GM19035 (cell line): ENCODE results near the gene PNPLA5.
"Not testable (repeated sequence)": the region's sequence is repeated elsewhere in the genome, so short reads cannot be mapped to it uniquely, and the experiment has no call there.

Experiments
- ATAC-seq: cut with Tn5 transposase; IDR thresholded peaks from one replicate; pipeline ENCODE4 v1.9.1; 2021; ENCODE audit not compliant: unreplicated experiment

Gene PNPLA5, protein sequence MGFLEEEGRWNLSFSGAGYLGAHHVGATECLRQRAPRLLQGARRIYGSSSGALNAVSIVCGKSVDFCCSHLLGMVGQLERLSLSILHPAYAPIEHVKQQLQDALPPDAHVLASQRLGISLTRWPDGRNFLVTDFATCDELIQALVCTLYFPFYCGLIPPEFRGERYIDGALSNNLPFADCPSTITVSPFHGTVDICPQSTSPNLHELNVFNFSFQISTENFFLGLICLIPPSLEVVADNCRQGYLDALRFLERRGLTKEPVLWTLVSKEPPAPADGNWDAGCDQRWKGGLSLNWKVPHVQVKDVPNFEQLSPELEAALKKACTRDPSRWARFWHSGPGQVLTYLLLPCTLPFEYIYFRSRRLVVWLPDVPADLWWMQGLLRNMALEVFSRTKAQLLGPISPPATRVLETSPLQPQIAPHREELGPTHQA

GRCh38 chr22:43891360-43892182 lies at the start of gene PNPLA5:
TSS of gene PNPLA5 (minus strand) at chr22:43892013. CDS start at chr22:43891880, 133 bp downstream.
- ATAC-seq, result no peak

DNA sequence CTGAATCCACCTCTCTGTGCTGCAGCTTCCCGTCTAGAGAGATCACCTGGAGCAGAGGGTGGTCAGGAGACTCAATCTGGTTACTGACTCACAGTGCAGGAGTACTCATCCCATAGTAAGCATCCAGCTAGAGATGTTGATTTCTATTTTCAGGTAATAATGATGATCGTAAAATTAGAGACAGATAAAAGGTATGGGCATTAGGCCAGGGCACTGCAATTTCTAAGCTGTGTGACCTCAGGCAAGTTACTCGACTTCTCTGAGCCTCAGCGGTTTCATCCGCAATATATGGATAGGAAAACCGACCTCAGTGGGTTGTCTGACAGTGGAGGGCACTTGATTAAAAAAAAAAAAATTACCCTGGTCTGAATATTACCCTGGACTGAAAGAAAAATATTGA lies 49.6 kb upstream of the PNPLA5 start:
- ATAC-seq, result no peak

DNA sequence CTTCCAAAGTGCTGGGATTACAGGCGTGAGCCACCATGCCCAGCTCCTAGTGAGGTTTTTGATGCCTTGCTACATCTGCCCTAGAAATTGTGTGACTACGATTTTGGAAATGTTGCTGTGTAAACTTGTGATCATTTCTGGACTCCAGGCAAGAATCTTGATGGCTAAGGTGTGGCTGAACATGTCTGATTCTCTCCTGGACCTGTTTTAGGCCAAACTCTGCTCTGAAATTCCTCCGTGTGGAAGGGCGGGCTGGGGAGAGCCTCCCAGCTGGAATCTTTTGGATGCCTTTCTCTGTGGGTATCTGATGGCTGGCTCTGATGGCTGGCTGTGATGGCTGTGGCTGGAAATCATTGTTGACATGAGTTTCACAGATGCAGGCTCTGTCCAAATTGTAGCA lies 40.0 kb upstream of the PNPLA5 start:
- ATAC-seq, result no peak

- ATAC-seq, result no peak
These were observed 37.1 kb upstream of the PNPLA5 start for GRCh38 chr22:43928908-43929307.

- ATAC-seq, result no peak
These were observed 36.7 kb upstream of the PNPLA5 start for GRCh38 chr22:43928468-43928867.

DNA sequence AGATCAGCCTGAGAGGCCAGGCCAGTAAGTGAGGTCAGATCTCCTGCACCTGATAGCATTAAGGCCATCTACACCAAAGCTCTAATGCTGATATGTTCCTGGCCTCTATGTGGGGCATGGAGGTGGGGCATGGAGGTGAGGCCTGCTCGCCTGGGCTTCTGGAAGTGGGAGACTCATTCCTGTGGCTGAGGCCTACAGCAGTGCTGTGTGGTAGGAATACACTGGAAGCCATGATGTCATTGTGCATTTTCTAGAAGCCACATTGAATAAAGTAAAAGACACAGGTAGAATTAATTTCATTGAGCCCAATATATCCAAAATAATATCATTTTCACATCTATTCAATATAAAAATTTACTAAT lies 34.5 kb upstream of the PNPLA5 start:
- no peak for ATAC-seq

DNA sequence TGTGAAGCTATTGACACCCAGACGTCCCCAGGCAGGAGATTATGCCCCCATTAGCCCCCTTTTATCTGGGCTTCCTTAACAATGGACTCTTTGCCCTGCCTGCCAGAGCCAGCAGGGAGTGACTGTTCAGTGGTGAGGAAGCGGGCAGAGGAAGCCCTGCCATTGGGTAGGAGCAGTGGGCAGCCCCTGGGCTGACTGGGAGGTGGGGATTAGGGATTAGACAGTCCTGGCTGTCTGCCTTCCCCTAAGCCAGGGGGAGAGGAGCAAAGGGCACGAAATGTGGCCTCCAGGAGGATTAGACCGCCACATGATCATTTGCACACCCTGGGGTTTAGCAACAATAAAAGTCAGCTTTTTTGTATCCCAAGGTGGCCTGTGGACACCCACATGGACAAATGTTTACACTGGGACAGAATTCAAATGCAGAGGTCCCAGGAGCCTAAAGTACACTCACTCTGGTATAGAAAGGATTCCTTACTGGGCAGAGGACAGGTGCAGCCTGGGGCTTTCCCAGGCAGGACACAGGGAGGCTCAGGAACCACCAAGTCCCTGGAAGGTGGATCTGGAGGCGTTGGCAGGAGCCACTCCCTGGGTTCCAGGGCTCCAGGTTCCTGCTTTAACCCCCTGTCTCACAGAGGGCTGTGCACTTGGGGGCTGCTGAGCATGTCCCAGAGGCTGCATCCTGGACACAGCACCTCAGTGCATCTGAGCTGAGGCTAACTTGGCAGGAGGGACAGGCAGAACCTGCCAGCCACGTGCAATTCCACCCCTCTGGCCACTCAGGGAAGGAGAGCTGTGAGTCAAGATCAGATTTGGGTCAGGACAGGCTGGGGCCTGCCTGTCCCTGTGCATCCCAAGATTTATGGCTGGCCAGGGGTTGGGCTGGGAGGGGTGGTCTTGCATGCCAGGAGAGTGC lies 33.9 kb upstream of the PNPLA5 start:
- no peak for ATAC-seq

DNA sequence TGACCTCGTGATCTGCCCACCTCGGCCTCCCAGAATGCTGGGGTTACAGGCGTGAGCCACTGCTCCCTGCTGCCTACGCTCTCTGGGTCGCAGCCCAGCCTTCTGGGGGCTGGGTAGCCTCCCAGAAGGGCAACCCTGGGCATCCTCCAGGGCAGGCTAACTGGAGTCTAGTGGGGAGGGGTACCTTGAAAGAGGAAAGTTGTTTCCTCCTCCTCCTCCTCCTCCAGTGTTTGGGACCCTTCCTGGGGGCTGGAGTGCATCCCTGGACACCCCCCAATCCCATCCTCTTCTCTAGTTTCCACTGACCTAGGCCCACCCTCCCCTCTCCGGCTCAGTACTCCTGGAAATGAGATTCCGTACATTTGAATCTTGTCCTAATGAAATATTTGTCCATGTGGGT lies 33.1 kb upstream of the PNPLA5 start:
- no peak for ATAC-seq

- ATAC-seq, result no peak
These were observed 32.0 kb upstream of the PNPLA5 start, which contains the start of gene PNPLA3 for GRCh38 chr22:43923631-43924464. TSS of gene PNPLA3 (plus strand) at chr22:43923805. CDS start at chr22:43923912, 107 bp downstream.

- ATAC-seq, result no peak
These were observed 31.4 kb upstream of the PNPLA5 start for GRCh38 chr22:43923191-43923590.

GRCh38 chr22:43922123-43922522 lies 30.3 kb upstream of the PNPLA5 start:
- ATAC-seq, result no peak

GRCh38 chr22:43921370-43921769 lies 29.6 kb upstream of the PNPLA5 start:
- ATAC-seq, result no peak

DNA sequence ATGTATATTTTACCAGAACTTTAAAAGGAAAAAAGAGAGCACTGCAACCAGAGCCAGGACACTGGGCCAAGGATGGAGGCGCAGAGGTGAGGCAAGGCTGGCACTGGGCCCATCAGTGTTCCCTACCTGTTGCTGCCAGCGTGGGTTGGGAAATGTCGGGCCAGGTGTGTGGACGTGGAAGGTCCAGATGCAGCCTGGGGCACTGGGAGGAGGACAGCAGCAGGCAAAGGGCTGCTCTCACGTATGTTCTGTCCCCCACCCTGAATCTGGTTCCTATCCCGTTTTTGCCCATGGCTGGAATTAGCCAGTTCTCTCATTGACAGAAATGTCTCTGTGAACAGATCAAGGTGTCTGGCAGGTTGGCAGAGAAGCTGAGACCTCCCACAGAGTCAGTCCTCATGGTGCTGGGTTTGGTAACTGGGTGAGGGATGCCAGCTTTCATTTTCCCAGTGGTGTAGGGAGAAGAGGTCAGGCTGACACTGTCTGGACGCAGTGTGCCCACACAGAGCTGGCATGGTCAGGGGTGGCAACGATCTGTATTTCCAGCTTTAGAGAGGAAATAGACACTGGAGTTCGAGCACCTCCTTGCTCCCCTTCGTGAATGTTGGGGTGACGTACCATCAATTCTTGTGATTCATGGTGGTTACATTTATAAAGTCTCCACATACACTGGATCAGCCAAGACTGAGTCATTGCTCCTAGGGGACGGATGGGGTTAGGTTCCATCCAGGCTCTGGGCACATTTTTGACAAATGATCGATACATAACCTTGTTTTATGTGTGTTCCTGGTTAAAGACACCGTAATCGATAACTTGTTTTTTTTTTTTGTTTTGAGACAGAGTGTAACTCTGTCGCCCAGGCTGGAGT lies 27.5 kb upstream of the PNPLA5 start:
- ATAC-seq, result no peak

DNA sequence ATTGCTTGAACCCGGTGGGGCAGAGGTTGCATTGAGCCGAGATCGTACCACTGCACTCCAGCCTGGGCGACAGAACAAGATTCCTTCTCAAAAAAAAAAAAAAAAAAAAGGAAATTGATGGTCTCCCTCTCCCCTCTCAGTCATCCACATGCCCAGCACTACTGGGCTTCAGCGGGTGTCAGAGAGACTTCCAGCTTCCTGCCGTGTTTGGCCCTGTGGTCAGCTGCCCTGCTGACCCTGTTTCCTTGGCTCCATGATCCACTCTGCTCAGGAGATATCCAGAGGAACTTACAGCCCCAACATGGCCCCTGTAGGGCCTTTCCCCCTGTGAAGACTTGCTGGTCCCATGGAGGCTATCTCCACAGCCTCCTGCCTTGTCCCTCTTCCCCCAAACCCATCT lies 25.7 kb upstream of the PNPLA5 start:
- no peak for ATAC-seq

- no peak for ATAC-seq
These were observed 19.5 kb upstream of the PNPLA5 start for GRCh38 chr22:43911351-43911750.

DNA sequence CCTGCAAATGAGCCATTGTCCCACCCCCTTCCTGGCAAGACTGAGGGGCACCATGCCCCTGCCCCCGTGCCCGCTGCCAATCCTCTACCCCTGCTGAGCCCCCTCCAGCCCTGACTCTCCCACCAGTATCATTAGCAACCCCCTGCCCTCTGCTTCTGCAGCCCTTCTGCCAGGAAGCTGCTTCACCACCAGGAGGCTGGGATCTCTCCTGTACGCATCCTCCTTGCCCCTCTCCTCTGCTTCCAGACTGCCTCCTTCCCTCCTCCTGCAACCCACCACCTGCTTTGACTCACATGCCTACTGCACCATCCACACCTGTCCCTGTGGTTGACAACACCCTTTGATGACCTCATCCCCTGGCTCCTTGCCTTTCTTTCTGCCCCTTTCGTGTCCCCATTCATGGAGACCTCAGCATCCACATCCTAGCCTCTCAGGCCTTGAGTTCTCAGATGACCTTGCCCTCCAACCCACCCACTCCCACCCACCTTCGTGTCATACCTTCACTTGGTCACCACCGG lies 18.4 kb upstream of the PNPLA5 start:
- no peak for ATAC-seq

GRCh38 chr22:43909708-43910107 lies 17.9 kb upstream of the PNPLA5 start:
- ATAC-seq, result no peak

- ATAC-seq, result no peak
These were observed 13.9 kb upstream of the PNPLA5 start for GRCh38 chr22:43905681-43906080.

DNA sequence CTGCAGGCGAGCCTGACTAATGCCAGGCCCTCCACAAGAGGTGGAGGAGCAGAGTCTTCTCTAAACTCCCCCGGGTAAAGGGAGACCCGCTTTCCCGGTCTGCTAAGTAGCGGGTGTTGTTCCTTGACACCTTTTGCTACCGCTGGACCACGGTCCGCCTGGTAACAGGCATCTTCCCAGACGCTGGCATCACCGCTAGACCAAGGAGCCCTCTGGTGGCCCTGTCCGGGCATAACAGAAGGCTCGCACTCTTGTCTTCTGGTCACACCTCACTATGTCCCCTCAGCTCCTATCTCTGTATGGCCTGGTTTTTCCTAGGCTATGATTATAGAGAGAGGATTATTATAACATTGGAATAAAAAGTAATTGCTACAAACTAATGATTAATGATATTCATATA lies 12.6 kb upstream of the PNPLA5 start:
- not testable (repeated sequence) for ATAC-seq
